ENCODE results near the gene KLHL29.
A peak's percentile ranks its signal among the peaks of the same experiment; 100 is the strongest.

The KLHL29 gene

DNA sequence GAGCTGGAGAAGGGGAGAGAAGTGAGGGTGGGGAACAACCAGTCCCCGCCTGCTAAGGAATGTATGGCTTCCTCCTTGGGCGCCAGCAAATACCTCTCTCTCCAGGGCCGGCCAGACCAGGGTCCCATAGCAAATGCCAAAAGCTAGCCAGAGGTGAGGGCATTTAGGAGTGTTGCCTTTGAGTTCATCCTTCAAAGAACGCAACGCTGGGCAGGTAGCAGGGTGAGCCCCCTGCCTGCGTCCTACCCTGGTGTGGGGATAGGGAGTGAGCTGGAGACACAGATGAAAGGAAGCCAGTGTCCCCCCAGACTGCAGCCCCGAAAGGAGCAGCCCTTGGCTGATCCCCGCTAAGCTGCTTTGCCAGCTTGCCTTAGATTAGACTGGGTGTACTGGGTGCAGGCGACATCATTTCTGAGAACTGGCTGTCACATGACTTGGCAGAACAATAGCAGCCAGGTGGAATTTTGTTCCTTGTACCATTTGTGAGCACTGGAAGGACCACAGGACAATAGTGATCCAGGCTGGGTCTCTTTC lies 40.4 kb downstream of the KLHL29 start:
- peak; percentile 36 for DNase-seq (ENCODE audit: low spot score)
- H3K27ac ChIP-seq, result peak overlapping the region in 1 of 2 donors; percentile 80
- TF ChIP-seq, protein P1, sequence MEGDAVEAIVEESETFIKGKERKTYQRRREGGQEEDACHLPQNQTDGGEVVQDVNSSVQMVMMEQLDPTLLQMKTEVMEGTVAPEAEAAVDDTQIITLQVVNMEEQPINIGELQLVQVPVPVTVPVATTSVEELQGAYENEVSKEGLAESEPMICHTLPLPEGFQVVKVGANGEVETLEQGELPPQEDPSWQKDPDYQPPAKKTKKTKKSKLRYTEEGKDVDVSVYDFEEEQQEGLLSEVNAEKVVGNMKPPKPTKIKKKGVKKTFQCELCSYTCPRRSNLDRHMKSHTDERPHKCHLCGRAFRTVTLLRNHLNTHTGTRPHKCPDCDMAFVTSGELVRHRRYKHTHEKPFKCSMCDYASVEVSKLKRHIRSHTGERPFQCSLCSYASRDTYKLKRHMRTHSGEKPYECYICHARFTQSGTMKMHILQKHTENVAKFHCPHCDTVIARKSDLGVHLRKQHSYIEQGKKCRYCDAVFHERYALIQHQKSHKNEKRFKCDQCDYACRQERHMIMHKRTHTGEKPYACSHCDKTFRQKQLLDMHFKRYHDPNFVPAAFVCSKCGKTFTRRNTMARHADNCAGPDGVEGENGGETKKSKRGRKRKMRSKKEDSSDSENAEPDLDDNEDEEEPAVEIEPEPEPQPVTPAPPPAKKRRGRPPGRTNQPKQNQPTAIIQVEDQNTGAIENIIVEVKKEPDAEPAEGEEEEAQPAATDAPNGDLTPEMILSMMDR (IDR thresholded peaks at IDR 0.05), result no peak
- H3K4me3 ChIP-seq, result no peak overlapping the region

DNA sequence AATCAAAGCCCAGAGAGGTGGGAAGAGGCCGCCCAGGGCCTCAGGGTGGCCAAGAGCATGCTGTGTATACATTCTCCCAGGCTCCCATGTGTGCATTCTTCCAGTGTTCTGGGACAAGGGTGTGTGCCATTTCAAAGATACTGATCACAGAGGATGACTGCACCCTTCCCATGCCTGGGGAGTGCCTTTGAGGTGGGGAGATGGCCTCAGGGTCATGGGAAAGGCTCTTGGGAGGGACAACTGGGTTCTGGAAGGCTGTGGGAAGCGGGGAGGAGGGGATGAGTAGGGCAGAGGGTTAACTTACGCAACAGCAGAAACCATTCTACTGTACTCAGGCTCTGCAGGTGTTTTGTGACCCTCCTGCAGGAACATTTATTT lies 40.9 kb downstream of the KLHL29 start:
- DNase-seq (ENCODE audit: low spot score), result no peak
- Histone ChIP-seq H3K27ac (peak overlapping the region; percentile 6 to 80), H3K4me3 (no peak overlapping the region)
- TF ChIP-seq, protein P1 (IDR thresholded peaks at IDR 0.05), result no peak

DNA sequence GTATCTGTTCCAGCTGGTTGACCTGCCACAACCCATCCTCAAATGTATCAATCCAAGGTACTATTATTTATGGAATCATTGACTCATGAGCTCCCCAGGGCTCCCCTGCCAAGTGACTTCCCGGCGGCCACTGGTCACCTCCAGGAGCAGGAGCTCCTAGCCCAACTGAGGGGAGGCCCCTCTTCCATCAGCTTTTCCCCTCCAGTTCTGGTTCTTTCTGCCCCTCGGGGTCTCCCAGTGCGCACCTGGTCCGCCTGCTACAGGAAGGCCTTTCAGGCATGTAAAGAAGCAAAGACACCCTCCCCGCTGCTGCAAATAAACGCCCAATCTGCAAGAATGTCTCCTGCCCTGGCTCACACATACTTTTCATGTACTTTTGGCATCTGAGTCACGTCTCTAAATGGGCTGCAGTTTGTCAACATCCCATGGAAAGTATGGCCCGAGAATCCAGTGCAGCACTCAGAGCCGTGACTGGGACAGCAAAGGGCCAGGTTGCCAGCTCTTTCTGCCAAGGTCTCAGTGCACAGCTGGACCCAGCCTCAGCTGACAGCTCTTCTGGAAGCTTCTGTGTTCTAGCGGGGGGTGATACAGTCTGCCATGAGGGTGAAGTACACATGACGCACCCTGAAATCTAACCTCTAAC lies 41.4 kb downstream of the KLHL29 start:
- DNase-seq (ENCODE audit: low spot score), result peak; percentile 88

DNA sequence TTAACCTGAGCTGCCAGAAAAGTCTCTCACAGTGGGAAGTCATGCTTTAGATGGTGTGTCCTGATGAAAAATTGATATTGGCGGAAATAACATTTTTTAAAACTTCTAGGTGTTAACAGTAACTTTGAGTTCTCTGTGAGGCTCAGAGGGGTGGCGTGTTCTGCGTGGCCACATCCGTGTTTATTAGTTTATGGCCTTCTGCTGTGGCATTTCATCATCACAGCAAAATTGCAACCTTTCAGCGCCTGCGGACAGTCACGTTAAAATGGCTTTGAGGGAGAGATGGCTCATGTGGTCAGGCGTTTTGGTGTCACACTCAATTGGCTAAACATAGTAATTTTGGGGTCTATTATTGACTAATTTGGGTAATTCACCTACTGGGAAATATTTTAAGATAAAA lies 42.4 kb downstream of the KLHL29 start:
- peak overlapping the region in 1 of 2 donors; percentile 80 for H3K27ac ChIP-seq
- TF ChIP-seq, protein P1 (IDR thresholded peaks at IDR 0.05), result no peak

More for the DNA sequence above, 41.4 kb downstream of the KLHL29 start:
- Histone ChIP-seq H3K4me3 (no peak overlapping the region), H3K27ac (peak overlapping the region; percentile 6 to 80)
- TF ChIP-seq, protein P1 (IDR thresholded peaks at IDR 0.05), result no peak

DNA sequence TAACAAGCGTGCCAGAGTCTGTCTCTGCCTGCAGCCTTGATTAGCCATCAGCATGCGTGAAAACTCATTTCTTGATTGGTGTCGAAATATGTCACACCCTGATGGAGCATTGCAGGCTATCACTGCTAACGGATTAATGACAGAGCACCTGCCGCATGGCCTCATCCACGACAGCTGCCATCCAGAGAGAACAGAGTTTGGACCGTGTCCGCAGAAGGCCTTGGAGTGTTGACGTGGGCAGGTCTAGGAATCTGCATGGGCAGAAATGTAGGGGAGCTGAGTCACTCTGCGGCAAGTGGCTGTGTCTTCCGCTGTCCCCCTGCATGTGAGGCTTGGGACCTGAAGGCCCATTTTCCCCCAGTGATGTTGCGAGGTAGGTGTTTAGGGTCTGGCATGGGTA lies 43.0 kb downstream of the KLHL29 start:
- no peak overlapping the region for H3K4me3 ChIP-seq
- TF ChIP-seq, protein P1 (IDR thresholded peaks at IDR 0.05), result no peak
- no peak overlapping the region for H3K27ac ChIP-seq
- DNase-seq (ENCODE audit: low spot score), result peak; percentile 52

More for the DNA sequence above, 42.4 kb downstream of the KLHL29 start:
- no peak overlapping the region for H3K4me3 ChIP-seq
- peak; percentile 24 for DNase-seq (ENCODE audit: low spot score)

DNA sequence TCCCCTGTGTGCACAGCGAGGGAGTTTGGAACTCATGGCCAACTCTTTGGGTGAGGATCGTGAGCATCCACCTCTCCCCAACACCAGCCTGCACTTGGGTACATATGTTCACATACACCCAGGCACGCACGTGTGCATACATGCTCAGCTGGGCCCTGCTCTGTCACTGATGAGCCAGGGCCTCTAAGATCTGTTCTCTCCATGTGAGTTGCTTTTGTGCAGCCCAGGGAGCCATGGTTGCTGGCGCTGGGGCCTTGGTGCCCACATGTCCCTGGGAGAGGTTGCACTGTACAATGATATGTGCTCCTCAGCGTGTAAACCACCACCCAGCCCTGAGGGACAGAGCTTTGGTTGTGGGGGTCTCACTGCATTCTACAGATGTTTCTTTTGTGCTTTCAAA lies 44.1 kb downstream of the KLHL29 start:
- H3K4me3 ChIP-seq, result no peak overlapping the region
- DNase-seq (ENCODE audit: low spot score), result peak; percentile 24
- TF ChIP-seq, protein P1 (IDR thresholded peaks at IDR 0.05), result no peak
- no peak overlapping the region for H3K27ac ChIP-seq

DNA sequence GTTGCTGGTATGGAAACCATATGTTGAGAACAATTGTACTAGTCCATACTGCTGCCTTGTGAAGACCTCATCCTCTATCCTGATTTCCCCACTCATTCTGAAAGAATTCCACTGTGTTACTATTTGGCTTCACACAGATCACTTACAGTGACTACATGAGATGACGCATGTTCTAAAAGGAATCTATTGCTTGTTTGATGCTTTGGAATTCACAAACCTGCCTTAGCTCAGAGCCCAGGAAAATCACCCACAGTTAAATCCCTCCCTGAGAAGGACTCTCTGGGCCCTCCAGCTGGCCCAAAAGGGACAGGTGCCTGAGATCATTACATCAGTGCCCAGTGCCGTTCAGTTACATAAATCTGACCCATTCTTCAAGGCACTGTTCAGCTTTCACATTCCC lies 45.3 kb downstream of the KLHL29 start:
- TF ChIP-seq, protein P1 (IDR thresholded peaks at IDR 0.05), result no peak
- Histone ChIP-seq H3K27ac (no peak overlapping the region), H3K4me3 (no peak overlapping the region)
- DNase-seq (ENCODE audit: low spot score), result peak; percentile 45
